Bronchial epithelial cell (primary cell): ENCODE results near the gene TRIM8. TPM values are rescaled to one million over a fixed set of nuclear protein-coding genes. Genes with fewer than 3 reads are reported as not detected.

Source experiments
- DNase-seq: peaks from one replicate; pipeline ENCODE4 v3.0.0-alpha.2; 2010; ENCODE audit warnings: low read depth
- FAIRE-seq: peaks from 2 replicates; lab custom pipeline; 2011; peaks lifted over from hg19 to GRCh38; lab: Jason Lieb, UNC
- H3K27me3 ChIP-seq: 2 replicates; pipeline ENCODE4 v1.5.1; 2011; ENCODE audit warnings: low read length; ENCODE audit not compliant: control insufficient read depth, insufficient read depth
- H3K36me3 ChIP-seq: 2 replicates; pipeline ENCODE4 v1.5.1; 2011; ENCODE audit warnings: low read length; ENCODE audit not compliant: control insufficient read depth, insufficient read depth
- H3K4me3 ChIP-seq: 2 replicates; pipeline ENCODE4 v1.5.1; 2011; ENCODE audit warnings: mild to moderate bottlenecking, low read depth, low read length, control low read depth
- CTCF ChIP-seq: IDR thresholded peaks from 2 replicates; pipeline ENCODE4 v1.5.1; 2011; ENCODE audit warnings: mild to moderate bottlenecking, moderate library complexity, low read length, control low read depth, inconsistent platforms; ENCODE audit not compliant: insufficient read depth, severe bottlenecking
- total RNA-seq: library from RNA; depleted of rRNA; stranded (reverse); fragments of >200 nt; gene quantifications from 2 replicates; pipeline ENCODE4 v1.2.1, GENCODE V29; 2014

The TRIM8 gene
- total RNA-seq, 1 donor from 2014 or later = 31.1 TPM

DNA sequence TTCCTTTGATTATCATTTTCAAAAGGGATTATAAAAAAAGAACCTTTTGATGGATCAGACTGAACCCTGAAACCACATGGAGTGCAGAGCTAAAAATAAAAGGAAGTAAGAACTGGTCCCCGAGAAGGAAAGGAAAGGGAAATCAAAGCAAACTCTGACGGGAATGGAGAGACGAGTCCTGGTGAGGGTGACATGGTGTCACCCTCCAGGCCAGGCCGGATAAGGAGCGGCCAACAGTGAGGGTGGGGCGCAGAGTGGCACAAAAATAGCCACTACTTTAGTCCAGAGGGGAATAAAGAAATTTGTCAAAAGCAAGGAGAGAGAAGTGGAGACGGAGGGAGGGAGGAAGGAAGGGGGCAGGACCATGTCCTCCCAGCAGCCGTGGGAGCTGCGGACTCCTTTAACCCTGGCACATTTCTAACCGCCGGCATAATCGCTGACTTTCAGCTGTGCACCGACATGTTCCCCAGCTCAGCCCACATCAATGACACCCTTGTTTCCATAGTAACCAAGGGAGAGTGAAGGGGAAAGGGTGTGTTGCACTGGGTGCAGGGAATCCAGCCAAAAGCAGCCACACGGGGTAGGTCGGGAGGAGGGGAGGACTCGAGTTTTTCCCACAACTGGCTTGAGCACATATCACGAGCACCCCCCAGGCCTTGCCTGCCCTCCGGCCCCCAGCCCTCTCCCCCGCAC, 29.7 kb downstream of the TRIM8 start:
- no peak overlapping the region for H3K4me3 ChIP-seq
- peak; percentile 87 for DNase-seq
- H3K27me3 ChIP-seq = no peaks in the 10 kb centered on the region
- TF ChIP-seq CTCF = no peak
- no peaks in the 10 kb centered on the region for H3K36me3 ChIP-seq
- FAIRE-seq = no peak

- no peaks in the 10 kb centered on the region for H3K27me3 ChIP-seq
- FAIRE-seq = no peak
- no peaks in the 10 kb centered on the region for H3K36me3 ChIP-seq
- no peak overlapping the region for H3K4me3 ChIP-seq
- peak; percentile 8 for DNase-seq
- no peak for TF ChIP-seq CTCF
Measured at GRCh38 chr10:102674566-102674965, 30.3 kb downstream of the TRIM8 start.

DNA sequence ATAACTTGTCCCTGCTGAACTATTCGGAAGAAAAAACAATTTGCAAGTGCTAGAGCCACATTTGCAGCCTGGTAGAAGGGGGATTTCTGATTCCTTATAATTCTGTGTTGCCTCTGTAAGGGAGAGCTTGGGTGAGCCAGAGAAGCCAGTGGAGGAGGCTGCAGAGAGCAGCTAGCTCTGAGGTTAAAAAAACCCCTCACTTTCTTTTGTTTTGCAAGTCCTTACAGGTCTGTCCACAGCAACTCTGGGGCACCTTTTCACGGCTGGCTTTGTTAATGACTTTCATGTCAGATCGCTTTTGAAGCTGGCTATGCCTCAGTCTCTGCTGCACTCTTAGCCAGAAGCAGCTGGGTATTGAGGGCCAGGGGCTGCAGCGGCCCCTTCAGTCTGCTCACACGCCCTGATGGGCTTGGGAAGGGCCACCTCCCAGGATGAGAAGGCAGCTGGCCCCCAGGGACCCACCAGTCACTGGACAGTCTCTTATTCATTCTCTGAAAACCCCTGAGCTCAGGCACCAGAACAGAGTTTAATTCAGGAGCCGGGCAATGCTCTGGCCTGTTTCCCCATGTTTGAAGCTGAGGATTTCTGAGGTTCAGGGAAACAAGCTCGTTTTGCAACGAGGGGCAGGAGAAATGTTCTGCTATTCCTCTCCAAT, 30.9 kb downstream of the TRIM8 start:
- no peak for TF ChIP-seq CTCF
- Histone ChIP-seq H3K36me3 (no peaks in the 10 kb centered on the region), H3K27me3 (no peaks in the 10 kb centered on the region), H3K4me3 (no peak overlapping the region)
- FAIRE-seq (no peak), DNase-seq (peak; percentile 54)

DNA sequence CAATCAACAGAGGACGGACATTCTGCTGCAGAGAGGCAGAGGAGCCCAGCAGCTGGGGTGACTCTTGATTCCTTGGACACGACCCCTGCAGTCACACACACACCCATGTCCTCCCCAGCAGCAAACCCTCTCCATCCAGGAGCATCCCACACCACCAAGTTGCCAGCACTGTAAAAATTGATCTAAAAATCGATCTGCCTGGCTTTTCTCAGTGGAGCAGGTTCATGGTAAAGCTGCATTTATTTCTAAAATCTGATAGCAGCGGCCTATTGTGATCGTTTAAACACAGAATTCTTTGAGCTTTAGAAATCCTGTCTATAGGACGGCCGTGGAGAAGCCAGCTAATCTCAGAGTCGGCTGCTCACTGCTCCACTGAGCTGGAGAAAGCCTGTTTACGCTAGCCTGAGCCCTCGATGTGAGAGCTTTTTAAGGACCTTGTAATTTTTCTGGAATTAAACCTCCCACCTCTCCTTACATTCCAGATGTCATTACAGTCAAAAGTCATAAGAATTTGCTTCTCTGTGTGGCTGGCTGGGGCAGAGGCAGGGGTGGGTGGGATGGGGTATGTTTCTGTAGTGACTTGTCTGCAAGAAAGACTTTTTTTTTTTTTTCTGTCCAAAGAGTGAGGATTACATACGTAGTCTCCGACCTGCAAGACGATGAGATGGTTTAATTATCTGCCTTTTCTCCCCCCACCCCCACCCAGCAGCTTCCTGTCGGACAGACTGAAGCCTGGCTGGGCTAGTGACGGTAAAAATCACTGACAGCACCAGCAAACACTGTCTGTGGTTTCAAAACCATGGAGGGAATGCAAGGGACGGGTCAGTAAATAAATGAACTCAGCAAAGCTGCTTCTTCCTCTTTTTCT, 31.6 kb downstream of the TRIM8 start:
- FAIRE-seq = no peak
- no peak overlapping the region for H3K4me3 ChIP-seq
- peak; percentile 73 for DNase-seq
- no peak for TF ChIP-seq CTCF
- no peaks in the 10 kb centered on the region for H3K27me3 ChIP-seq
- H3K36me3 ChIP-seq = no peaks in the 10 kb centered on the region

- TF ChIP-seq CTCF = no peak
- Histone ChIP-seq H3K4me3 (no peak overlapping the region), H3K27me3 (no peaks in the 10 kb centered on the region), H3K36me3 (no peaks in the 10 kb centered on the region)
- FAIRE-seq (no peak), DNase-seq (no peak)
Measured at GRCh38 chr10:102676534-102677315, 32.4 kb downstream of the TRIM8 start.
